DOHH2 (cell line): ENCODE results near the gene ABLIM3.

ENCODE experiments used
- H3F3A ChIP-seq: fragments of 200-600 bp; sonication (generic), shearing (Covaris generic); 2 replicates; pipeline ENCODE4 v1.6.0; 2016; ENCODE audit warnings: antibody characterized with exemption, mild to moderate bottlenecking; ENCODE audit not compliant: control insufficient read depth, insufficient read depth
- H3K27ac ChIP-seq: fragments of 200-600 bp; sonication (generic); 2 replicates; pipeline ENCODE4 v1.5.1; 2014; ENCODE audit warnings: low read depth, mild to moderate bottlenecking, low read length, moderate library complexity
- H3K27me3 ChIP-seq: fragments of 200-600 bp; sonication (generic); 2 replicates; pipeline ENCODE4 v1.6.1; 2014; ENCODE audit warnings: mild to moderate bottlenecking, low read length, mixed read lengths; ENCODE audit not compliant: control insufficient read depth
- H3K36me3 ChIP-seq: fragments of 200-600 bp; sonication (generic); 2 replicates; pipeline ENCODE4 v1.6.1; 2014; ENCODE audit warnings: mild to moderate bottlenecking, low read length, moderate library complexity, mixed read lengths; ENCODE audit not compliant: control insufficient read depth
- H3K4me1 ChIP-seq: fragments of 200-600 bp; sonication (generic); 2 replicates; pipeline ENCODE4 v1.6.1; 2014; ENCODE audit warnings: mild to moderate bottlenecking, low read length, mixed read lengths; ENCODE audit not compliant: control insufficient read depth
- H3K4me2 ChIP-seq: fragments of 200-600 bp; sonication (generic); 2 replicates; pipeline ENCODE4 v1.6.0; 2014; ENCODE audit warnings: mild to moderate bottlenecking, low read length, moderate library complexity
- H3K4me3 ChIP-seq: fragments of 200-600 bp; sonication (generic); 2 replicates; pipeline ENCODE4 v1.5.1; 2014; ENCODE audit warnings: mild to moderate bottlenecking, low read length, mixed read lengths
- H3K79me2 ChIP-seq: fragments of 200-600 bp; sonication (generic); 2 replicates; pipeline ENCODE4 v1.6.1; 2014; ENCODE audit warnings: mild to moderate bottlenecking, low read length, mixed read lengths; ENCODE audit not compliant: control insufficient read depth
- H3K9me2 ChIP-seq: fragments of 200-600 bp; sonication (generic); replicated peaks from 2 replicates; pipeline ENCODE4 v1.6.1; 2014; ENCODE audit warnings: mild to moderate bottlenecking, low read length, mixed read lengths; ENCODE audit not compliant: control insufficient read depth
- H3K9me3 ChIP-seq: fragments of 200-600 bp; sonication (generic); 2 replicates; pipeline ENCODE4 v1.6.1; 2014; ENCODE audit warnings: antibody characterized with exemption, low read length, mixed read lengths; ENCODE audit not compliant: control insufficient read depth, insufficient read depth
- H4K20me1 ChIP-seq: fragments of 200-600 bp; sonication (generic); 2 replicates; pipeline ENCODE4 v1.6.0; 2014; ENCODE audit warnings: low read depth, mild to moderate bottlenecking, antibody characterized with exemption, low read length, moderate library complexity; ENCODE audit not compliant: control insufficient read depth, insufficient read depth
- CTCF ChIP-seq: fragments of 200-600 bp; sonication (generic); IDR thresholded peaks from one replicate; pipeline ENCODE4 v1.5.1; 2014; ENCODE audit warnings: antibody characterized with exemption, mild to moderate bottlenecking, low read depth, low read length; ENCODE audit not compliant: poor library complexity, severe bottlenecking
- EZH2phosphoT487 ChIP-seq: fragments of 200-600 bp; sonication (generic); IDR thresholded peaks from 2 replicates; pipeline ENCODE4 v1.6.1; 2017; ENCODE audit warnings: borderline replicate concordance, mild to moderate bottlenecking, antibody characterized with exemption, low read length, moderate library complexity, mixed read lengths

Gene ABLIM3

DNA sequence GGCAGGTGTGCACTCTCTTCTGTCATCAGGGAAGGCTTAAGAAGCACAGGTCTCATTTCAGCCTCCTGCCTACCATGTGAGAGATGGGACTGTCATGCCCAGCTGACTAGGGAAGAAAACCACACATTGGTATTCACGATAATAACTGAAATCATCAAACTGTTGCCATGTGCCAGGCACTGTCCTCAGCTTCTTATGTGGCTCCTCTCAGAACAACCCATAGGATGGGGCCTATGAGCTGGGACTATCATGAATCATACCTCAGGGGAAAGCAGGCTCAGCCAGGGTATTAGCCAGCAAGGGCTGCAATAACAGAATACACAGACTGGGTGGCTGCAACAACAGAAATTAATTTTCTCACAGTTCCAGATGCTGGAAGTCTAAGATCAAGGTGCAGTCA is 133.6 kb downstream of the ABLIM3 start:
- Histone ChIP-seq H3K27me3 (peaks cover 36% of the 10 kb centered on the region), H3K9me3 (no peaks in the 10 kb centered on the region), H3K4me3 (no peak overlapping the region), H3K9me2 (no peaks in the 10 kb centered on the region), H3K36me3 (no peaks in the 10 kb centered on the region), H4K20me1 (no peaks in the 10 kb centered on the region), H3K79me2 (no peaks in the 10 kb centered on the region), H3F3A (no peaks in the 10 kb centered on the region), H3K4me2 (no peak overlapping the region), H3K27ac (no peak overlapping the region), H3K4me1 (no peaks in the 10 kb centered on the region)
- TF ChIP-seq CTCF (no peak), EZH2phosphoT487 (no peak)

DNA sequence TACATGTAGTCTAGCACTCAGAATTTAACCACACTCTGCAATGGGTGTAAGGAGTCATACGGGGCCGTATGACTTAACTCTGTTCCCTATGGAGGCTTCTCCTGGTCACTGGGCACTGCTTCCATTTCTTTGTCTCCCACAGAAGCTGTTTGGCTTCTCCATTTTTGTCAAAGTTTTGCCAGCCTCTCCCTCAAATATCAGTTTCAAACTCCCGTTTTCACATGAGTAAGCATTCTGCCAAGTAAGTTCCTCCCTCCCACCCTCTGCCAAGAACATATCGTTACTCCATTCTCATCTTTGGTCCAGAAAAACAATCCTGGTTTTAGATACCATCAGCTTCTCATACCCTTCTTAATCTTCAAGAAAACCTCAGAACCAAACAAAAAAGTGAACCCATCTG is 136.5 kb downstream of the ABLIM3 start:
- no peak overlapping the region for H3K4me2 ChIP-seq
- no peaks in the 10 kb centered on the region for H3K9me3 ChIP-seq
- H3F3A ChIP-seq, result no peaks in the 10 kb centered on the region
- no peaks in the 10 kb centered on the region for H3K9me2 ChIP-seq
- H3K27me3 ChIP-seq, result peaks cover 39% of the 10 kb centered on the region
- TF ChIP-seq CTCF (no peak), EZH2phosphoT487 (no peak)
- no peak overlapping the region for H3K4me3 ChIP-seq
- no peaks in the 10 kb centered on the region for H3K79me2 ChIP-seq
- no peaks in the 10 kb centered on the region for H4K20me1 ChIP-seq
- H3K4me1 ChIP-seq, result no peaks in the 10 kb centered on the region
- H3K27ac ChIP-seq, result no peak overlapping the region
- H3K36me3 ChIP-seq, result no peaks in the 10 kb centered on the region

DNA sequence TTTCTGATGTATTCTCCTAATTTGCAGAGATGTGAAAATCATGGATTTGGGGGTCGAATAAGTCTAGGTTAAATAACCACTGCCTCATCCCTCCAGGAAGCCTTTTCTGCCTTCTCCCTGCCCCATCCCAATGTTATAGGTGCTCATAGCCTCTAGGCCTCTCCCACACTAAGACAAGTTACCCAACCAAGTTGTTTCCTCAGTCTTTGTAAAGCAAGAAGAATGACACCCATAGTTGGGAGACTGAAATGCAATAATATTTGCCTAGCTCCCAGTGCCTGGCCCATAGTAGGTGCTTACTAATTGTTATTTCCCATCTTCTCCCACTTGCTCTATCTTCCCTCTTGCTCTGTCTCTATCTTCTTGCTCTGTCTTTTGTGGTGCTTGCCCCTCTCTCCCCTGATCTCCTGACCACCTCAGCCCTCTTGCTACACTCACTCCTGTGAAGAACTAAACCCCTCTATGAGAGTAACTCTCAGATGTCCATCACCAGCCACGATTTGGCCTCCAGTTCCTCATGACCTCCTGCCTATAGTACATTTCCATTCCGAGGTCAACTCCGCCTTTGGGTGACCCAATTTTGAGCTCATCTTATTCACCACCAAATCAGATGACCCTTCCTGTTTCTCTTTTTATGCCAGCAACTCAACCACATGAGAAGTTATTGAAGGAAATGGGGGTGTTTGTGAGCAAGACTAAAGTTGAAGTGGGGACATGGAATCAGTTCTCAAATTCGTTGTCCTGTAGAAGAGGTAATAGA is 137.3 kb downstream of the ABLIM3 start:
- H3K27me3 ChIP-seq, result peaks cover 41% of the 10 kb centered on the region
- H3K36me3 ChIP-seq, result no peaks in the 10 kb centered on the region
- no peaks in the 10 kb centered on the region for H3K9me2 ChIP-seq
- no peaks in the 10 kb centered on the region for H4K20me1 ChIP-seq
- H3K4me2 ChIP-seq, result no peak overlapping the region
- H3K4me3 ChIP-seq, result no peak overlapping the region
- no peaks in the 10 kb centered on the region for H3K4me1 ChIP-seq
- no peaks in the 10 kb centered on the region for H3K79me2 ChIP-seq
- no peaks in the 10 kb centered on the region for H3F3A ChIP-seq
- TF ChIP-seq EZH2phosphoT487, result no peak
- TF ChIP-seq CTCF, result no peak
- no peaks in the 10 kb centered on the region for H3K9me3 ChIP-seq
- H3K27ac ChIP-seq, result no peak overlapping the region
